Fibroblast of skin of abdomen (primary cell): ENCODE data around the gene CEP97.

Experiments used
- DNase-seq: peaks from one replicate; pipeline ENCODE4 v3.0.0-alpha.2; 2013

CEP97 gene

GRCh38 chr3:101813817-101814440, 89.5 kb downstream of the CEP97 start:
- DNase-seq: peak; percentile 48

DNA sequence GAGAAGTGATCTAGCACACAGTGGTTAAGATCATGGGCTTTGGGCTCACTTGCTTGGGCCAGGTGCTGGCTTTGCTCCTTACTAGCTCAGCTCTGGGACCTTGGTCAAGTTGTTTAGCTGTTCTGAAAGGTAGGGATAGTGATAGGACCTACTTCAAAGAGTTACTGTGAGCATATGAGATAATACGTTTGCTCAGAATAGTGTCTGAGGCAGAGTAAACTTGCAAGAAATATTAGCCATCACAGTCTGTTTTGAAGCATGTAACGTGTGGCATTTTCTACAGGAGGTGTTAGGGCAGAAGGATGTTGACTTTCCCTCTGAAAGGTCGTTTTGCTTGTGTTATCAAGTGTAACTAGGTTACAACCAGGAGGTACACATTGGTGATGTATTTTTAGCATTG, 90.4 kb downstream of the CEP97 start:
- DNase-seq: no peak

DNA sequence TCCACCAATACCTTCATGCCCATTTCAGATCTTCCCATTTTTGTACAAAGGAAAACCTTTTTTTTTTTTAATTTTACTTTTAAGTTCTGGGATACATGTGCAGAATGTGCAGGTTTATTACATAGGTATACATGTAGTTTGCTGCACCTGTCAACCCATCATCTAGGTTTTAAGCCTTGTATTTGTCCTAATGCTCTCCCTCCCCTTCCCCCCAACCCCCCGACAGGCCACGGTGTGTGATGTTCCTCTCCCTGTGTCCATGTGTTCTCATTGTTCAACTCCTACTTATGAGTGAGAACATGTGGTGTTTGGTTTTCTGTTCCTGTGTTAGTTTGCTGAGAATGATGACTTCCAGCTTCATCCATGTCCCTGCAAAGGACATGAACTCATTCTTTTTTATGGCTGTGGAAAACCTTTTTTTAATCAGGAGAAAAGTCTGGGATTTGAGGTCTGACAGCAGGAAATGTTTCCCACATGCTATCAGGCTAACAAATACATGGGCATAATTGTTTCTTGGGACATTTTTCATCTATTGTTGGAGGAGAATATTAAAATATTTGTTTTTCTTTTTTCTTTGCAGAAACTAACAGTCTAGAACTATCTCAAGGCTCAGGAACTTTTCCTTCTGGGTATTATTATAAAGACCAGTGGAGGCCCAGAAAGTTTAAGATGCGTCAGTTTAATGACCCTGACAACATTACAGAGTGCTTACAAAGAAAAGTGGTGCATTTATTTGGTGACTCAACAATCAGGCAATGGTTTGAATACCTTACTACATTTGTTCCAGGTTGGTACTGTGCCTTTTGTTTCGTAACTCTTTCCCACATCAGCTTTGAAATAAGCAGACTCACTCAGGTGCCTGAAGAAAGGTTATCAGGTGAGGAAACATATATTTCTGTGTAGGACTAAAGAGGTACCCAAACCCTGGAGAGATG, 92.1 kb downstream of the CEP97 start:
- peak; percentile 41 for DNase-seq

DNA sequence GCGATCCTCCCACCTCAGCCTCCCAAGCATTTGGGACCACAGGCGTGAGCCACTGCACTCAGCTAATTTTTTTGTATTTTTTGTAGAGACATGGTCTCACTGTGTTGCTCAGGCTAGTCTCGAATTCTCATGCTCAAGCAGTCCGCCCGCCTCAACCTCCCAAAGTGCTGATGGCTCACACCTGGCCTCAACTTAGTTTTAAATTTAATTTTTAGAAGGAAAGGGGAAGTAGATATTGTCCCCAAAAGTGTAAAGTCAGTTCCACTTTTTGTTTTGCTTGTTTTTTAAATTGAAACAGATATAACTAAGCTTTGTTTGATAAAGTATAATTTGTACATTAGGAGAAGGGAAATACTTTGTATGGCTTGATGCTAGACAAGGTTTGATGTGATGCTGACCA, 93.6 kb downstream of the CEP97 start:
- DNase-seq: no peak

GRCh38 chr3:101819649-101820206, 95.3 kb downstream of the CEP97 start:
- no peak for DNase-seq
